ENCODE data around the gene LEFTY2.

DNA sequence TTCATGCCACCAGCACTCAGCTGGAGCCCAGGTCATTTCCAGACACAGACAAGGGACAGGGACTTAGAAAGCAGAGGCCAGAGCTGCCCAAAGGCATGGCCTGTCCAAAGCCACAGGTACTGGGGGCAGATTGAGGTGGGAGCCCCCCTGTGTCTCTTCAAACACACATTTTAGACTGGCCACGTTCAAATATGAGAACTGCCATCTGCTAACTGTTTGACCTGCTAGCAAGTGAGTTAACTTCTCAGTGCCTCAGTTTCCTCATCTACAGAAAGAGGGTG is 862 bp upstream of the LEFTY2 start:
- TF ChIP-seq, protein P1, sequence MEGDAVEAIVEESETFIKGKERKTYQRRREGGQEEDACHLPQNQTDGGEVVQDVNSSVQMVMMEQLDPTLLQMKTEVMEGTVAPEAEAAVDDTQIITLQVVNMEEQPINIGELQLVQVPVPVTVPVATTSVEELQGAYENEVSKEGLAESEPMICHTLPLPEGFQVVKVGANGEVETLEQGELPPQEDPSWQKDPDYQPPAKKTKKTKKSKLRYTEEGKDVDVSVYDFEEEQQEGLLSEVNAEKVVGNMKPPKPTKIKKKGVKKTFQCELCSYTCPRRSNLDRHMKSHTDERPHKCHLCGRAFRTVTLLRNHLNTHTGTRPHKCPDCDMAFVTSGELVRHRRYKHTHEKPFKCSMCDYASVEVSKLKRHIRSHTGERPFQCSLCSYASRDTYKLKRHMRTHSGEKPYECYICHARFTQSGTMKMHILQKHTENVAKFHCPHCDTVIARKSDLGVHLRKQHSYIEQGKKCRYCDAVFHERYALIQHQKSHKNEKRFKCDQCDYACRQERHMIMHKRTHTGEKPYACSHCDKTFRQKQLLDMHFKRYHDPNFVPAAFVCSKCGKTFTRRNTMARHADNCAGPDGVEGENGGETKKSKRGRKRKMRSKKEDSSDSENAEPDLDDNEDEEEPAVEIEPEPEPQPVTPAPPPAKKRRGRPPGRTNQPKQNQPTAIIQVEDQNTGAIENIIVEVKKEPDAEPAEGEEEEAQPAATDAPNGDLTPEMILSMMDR (IDR thresholded peaks at IDR 0.05; ENCODE audit: low read length) = no peak
- TF ChIP-seq EZH2 (IDR thresholded peaks at IDR 0.05; ENCODE audit: borderline replicate concordance, low read length) = no peak

Data from OCI-LY1 (cell line).